Colon (tissue), 2 donors: ENCODE measurements around the gene LCE1A.

Experiments used
- FAIRE-seq: peaks from 2 replicates; lab custom pipeline; 2012; peaks lifted over from hg19 to GRCh38; lab: Jason Lieb, UNC
- donor health status: control.
- donor health status: control.

The LCE1A gene

GRCh38 chr1:152870831-152871730, 43.8 kb downstream of the LCE1A start:
- no peak for FAIRE-seq

- FAIRE-seq, result no peak
Observed at GRCh38 chr1:152871731-152872126, 44.5 kb downstream of the LCE1A start.

GRCh38 chr1:152873495-152873894, 46.2 kb downstream of the LCE1A start:
- FAIRE-seq, result no peak

DNA sequence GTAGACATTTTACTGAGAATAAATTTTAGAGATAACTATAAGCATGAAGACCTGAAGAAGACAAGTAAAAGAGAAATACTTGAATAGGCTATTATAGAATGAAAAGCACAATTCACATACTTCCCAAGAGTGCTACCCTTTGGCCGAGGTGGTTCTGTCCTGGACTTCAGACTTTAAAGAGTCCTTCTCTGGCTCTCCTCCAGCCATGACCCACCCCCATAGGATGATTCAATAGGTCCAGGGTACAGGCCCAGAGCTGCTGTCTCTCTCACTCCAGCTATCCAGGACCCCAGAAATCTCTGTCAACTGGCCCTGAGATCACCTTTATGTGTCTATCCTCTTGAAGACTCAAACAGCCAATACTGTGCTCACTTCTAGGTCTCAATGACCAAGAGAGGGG, 49.6 kb downstream of the LCE1A start:
- FAIRE-seq, result no peak
